Cardiac septum (tissue), 1 donor: ENCODE measurements around the gene SPN. TPM values are rescaled to one million over a fixed set of nuclear protein-coding genes. Genes with fewer than 3 reads are reported as not detected.
"Not testable (repeated sequence)": the region's sequence is repeated elsewhere in the genome, so short reads cannot be mapped to it uniquely, and the experiment has no call there.

Source experiments
- DNase-seq: peaks from one replicate; pipeline ENCODE4 v3.0.0-alpha.2; 2020; ENCODE audit warnings: low spot score
- intact Hi-C: fragments of 100-400 bp; cut with DNase I; formaldehyde crosslinking; loops from one replicate; pipeline ENCODE4 v1.14.0; 2022
- long read RNA-seq: library from polyadenylated mRNA; unstranded; transcript quantifications from one replicate; pipeline ENCODE4 v2.0.0, GENCODE V29; 2021
- total RNA-seq: library from RNA; stranded (reverse); fragmentation: NEBNext Ultra II Directional; extraction: Animal tissue kit (Norgen Biotek cat#: 25700); gene quantifications from one replicate; pipeline ENCODE4 v1.2.1, GENCODE V29; 2021
- donor health status: DM: no; HTN: no; CAD: no.

SPN gene
- 3.1 TPM for total RNA-seq
- long read RNA-seq, partial matches to known transcripts: 0 of 1 reads
- long read RNA-seq, other reads (novel, unspliced or antisense): 0 of 1 reads

- no peak for DNase-seq
- intact Hi-C loops: no loop called here
Observed at GRCh38 chr16:29663016-29663806, at the start of gene SPN. SPN (plus strand) TSS chr16:29663247; CDS start chr16:29663729, 482 bp downstream.

DNA sequence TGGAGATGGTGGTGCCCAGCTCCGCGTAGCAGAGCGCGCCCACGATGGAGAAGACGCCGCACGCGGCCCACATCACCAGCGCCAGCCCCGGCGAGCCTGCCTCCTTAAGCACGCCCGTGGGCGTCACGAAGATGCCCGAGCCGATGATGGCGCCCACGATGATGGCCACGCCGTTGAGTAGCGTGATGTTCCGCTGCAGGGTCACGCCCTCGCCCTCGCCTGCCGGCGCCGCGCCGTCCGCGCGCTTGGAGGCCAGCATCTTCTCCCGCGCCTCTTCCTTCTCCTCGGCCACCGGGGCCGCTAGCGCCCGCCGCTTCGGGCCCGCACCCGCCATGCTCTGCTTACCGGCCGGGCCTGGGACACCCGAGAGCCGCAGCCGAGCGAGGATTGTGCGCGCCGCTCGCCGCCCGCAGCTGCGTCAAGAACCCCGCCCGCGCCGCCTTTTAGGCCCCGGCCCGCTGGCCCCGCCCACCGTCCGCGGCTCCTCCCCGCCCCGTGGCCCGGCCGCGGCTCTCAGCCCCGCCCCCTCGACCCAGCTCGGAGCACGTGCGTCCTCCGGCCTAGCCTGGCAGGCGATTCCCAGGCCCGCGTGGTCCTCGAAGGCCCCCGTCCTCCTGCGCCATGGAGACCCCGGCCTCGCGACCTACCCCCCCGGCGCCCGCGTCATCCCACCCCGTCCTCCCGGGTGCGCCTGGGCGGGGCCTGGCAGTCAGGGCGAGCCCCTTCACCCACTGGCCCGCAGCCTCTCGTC is 49.6 kb upstream of the SPN start:
- DNase-seq: peak; percentile 95
- intact Hi-C loops: not testable (repeated sequence)

DNA sequence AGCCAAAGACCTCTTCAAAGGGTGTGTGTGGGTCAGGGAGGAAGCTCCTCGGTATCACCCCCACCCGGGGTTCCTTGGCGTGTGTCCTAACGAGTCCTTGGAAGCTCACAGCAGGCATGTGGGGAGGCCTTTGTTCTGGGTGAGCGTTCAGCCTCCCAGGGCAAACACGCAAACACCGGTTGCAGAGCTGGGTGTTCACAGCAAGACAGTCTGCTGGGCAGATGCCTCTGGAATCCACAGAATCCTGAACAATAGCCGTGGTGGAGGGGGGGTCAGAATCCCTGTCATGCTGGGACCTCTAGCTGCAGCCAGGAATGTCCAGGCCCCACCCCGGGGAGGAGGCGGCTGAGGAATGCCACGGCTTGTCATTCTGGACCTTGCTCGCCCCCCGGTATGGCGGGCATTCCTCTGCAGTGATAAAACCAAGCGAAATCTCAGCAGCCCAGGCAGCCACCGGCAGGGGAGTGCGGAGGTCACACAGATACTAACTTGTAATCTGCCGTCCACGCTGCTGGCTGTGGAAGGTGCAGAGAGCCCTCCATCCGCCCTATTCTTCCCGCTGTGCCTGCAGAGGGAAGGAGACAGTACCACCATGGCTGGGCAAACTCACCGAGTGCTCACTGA is 48.2 kb upstream of the SPN start:
- DNase-seq, intact Hi-C loops: not testable (repeated sequence)

DNA sequence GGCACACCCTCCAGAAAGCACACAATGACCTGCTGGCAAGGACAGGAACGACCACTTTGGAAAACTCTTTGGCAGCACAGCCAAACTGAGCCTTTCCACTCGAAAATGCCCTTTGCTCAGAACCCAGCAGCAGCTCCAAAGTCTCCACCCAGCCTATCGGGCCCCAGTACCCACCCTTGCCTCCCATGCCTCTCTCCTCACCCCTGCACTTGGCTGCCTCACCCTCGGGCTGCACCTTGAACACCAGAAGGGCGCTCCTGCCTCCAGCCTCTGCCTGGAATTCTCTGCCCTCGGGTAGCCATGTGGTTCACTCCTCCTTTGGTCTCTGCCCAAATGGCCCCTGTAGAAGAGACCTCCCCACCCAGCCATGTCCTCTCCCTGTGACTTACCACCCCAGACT is 46.9 kb upstream of the SPN start:
- DNase-seq, intact Hi-C loops: not testable (repeated sequence)

- DNase-seq, intact Hi-C loops: not testable (repeated sequence)
Observed at GRCh38 chr16:29620591-29620990, 42.5 kb upstream of the SPN start.

- intact Hi-C loops, DNase-seq: not testable (repeated sequence)
Observed at GRCh38 chr16:29622738-29623137, 40.3 kb upstream of the SPN start.

- DNase-seq, intact Hi-C loops: not testable (repeated sequence)
Observed at GRCh38 chr16:29623253-29623652, 39.8 kb upstream of the SPN start.

GRCh38 chr16:29625114-29625513 is 37.9 kb upstream of the SPN start:
- DNase-seq, intact Hi-C loops: not testable (repeated sequence)

GRCh38 chr16:29626778-29627331 is 36.2 kb upstream of the SPN start:
- intact Hi-C loops, DNase-seq: not testable (repeated sequence)

- DNase-seq, intact Hi-C loops: not testable (repeated sequence)
Observed at GRCh38 chr16:29627661-29628075, 35.4 kb upstream of the SPN start.

DNA sequence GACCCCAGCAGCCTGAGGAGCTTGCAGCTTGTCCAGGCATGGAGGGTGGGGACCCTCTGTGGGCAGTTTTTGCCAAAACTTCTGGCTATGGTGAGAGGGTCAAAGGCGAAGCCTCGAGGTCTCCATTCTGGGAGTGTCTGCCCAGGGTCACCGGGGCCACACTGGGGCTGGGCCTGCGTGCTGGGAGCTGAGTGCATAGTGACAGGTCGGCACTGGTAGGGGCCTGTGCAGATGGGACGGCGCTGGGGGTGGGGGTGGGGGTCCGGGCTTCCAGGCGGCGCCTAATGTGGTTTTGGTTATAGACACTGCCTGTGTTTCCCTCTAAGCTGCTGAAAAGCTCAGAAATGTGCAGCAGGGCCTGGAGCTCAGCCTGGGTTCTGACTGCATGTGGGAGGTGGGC is 34.3 kb upstream of the SPN start:
- intact Hi-C loops, DNase-seq: not testable (repeated sequence)

DNA sequence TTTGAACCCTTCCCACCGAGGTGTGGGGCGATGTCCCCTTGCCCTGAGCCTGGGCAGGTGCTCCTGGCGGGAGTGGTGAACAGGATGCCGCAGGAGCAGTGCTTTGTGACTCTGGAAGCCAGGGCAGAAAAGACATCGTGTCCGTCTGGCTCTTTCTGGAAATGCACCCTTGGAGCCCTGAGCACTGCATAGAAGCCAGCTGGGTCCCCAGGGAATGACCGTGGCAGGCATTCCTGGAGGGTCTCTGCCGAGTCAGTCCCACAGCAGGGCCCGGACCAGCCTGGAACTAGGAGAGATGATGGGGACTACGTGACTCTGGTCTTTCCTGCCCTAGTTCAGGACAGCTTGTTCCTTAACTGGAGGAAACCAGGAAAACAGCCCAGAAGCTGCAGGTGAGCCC is 33.7 kb upstream of the SPN start:
- intact Hi-C loops, DNase-seq: not testable (repeated sequence)

- DNase-seq, intact Hi-C loops: not testable (repeated sequence)
Observed at GRCh38 chr16:29631658-29632057, 31.4 kb upstream of the SPN start.

- intact Hi-C loops, DNase-seq: not testable (repeated sequence)
Observed at GRCh38 chr16:29635902-29636301, 27.1 kb upstream of the SPN start.

GRCh38 chr16:29636368-29636767 is 26.7 kb upstream of the SPN start:
- intact Hi-C loops, DNase-seq: not testable (repeated sequence)

- DNase-seq, intact Hi-C loops: not testable (repeated sequence)
Observed at GRCh38 chr16:29638751-29639150, 24.3 kb upstream of the SPN start.

DNA sequence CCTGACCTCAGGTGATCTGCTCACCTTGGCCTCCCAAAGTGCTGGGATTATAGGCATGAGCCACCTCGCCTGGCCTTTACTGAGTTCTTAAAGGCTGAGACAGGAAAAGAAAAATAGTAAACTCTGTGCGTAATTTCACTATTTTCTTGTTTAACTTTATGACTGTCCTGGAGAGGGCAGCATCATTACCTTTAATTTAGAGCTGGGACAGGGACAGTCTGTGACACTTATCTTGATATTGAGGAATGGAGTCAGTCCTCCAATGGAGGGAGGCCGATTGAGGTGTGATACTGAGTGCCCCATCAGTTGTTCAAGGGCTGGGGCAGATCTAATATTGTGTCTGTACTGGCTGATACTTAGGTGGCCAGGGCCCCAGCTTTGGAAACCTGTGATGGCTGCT is 21.5 kb upstream of the SPN start:
- DNase-seq: no peak
- intact Hi-C loops: no loop called here

DNA sequence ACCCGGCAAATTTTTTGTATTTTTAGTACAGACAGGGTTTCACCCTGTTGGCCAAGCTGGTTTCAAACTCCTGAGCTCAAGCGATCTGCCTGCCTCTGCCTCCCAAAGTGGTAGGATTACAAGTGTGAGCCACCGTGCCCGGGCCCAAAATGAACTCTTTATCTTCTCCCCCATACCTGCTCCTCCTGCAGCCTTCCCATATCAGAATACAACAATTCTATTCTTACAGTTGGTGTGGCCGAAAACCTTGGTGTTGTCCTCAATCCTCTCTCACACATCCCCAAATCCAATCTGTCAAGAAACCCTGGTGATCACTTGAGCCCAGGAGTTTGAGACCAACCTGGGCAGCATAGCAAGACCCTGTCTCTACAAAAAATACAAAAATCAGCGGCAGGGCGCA is 19.5 kb upstream of the SPN start:
- DNase-seq: no peak

GRCh38 chr16:29644338-29644857 is 18.6 kb upstream of the SPN start:
- intact Hi-C loops: no loop called here
- no peak for DNase-seq

More for the DNA sequence above, 19.5 kb upstream of the SPN start:
- intact Hi-C loops: no loop called here
